GM18505 (cell line): Measurements from ENCODE around the gene SLC17A1.

Experiments
- ATAC-seq: cut with Tn5 transposase; IDR thresholded peaks from one replicate; pipeline ENCODE4 v1.9.1; 2021; ENCODE audit not compliant: unreplicated experiment
- POLR2A ChIP-seq: IDR thresholded peaks from 4 replicates; pipeline ENCODE4 v1.6.1; 2011; ENCODE audit warnings: borderline replicate concordance; ENCODE audit not compliant: insufficient read depth, insufficient read length; ENCODE audit errors: extremely low read depth

The SLC17A1 gene

DNA sequence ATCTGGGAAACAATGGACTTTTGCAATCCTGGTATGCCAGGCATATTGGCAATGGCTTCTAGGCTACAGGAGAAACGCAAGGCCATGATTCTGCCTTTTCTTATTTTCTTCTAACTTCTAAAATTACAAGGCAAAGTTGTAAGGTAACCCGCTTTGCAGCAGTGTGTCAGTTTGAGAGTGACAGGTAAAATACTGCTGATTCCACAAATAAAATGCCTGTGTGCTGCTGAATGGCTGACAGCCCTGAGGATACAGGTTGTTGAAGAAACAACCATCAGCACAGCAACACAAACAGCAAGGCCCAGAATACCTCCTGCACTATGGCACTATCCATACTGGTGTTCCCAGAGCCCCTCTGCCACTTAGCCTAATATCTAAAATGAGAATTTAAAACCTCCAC, 37.1 kb downstream of the SLC17A1 start:
- ATAC-seq, result no peak
- no peak for TF ChIP-seq POLR2A

- ATAC-seq, result no peak
- no peak for TF ChIP-seq POLR2A
These were observed 37.9 kb downstream of the SLC17A1 start for GRCh38 chr6:25793970-25794369.

DNA sequence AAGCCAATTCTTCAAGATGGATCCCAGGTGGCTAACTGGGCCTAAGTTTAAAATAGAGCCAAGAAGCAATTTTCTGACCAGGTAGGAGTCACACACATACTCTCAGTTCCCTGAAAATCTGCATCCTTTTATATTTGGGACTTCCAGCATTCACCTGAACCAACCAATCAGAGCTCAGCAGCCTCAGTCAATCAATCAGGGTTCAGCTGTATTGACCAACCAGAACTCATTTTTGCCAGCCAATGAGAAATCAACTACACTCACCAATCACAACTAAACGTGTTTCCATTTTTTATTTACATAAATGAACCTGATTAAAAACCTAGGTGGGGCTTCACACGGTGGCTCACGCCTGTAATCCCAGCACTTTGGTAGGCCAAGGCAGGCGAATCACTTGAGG, 39.8 kb downstream of the SLC17A1 start:
- no peak for TF ChIP-seq POLR2A
- no peak for ATAC-seq

DNA sequence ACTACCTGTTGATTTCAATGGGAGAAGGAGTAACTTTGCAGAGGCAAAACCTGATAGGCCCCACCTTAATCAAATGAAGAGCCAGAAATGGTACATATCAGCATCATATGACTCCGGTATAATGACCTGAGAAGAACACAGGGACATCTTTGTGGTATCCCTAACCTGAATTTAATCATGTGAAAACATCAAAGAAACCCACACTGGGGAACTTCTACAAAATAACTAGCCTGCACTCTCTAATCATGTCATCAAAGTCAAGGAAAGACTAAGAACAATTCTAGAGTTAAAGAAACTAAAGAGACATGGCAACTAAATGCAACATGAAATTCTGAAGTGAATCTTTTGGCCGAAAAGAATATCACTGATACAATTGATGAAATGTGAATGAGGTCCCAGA, 42.4 kb downstream of the SLC17A1 start:
- ATAC-seq, result no peak
- no peak for TF ChIP-seq POLR2A

- no peak for ATAC-seq
- TF ChIP-seq POLR2A, result no peak
These were observed 43.4 kb downstream of the SLC17A1 start for GRCh38 chr6:25788305-25788922.

DNA sequence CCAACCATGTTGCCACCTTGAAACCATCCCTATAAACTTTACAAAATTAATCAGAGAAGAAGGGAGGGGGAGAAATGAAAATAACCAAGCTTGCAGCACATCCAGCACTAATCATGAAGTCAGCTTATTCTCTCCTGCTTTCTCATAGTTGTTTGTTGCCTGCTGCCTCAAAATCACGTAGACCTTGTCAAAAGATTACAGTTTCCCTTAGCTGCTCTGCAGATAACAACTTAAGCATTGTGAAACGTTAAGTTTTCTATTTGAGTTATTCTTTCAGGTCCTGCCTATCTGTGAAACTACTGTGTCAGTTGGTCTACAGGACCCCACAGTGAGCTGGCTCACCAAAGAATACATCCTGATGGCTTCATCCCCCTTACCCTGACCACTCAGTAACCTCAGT, 44.4 kb downstream of the SLC17A1 start:
- no peak for TF ChIP-seq POLR2A
- no peak for ATAC-seq

- no peak for ATAC-seq
- no peak for TF ChIP-seq POLR2A
These were observed 50.7 kb downstream of the SLC17A1 start for GRCh38 chr6:25781134-25781533.

DNA sequence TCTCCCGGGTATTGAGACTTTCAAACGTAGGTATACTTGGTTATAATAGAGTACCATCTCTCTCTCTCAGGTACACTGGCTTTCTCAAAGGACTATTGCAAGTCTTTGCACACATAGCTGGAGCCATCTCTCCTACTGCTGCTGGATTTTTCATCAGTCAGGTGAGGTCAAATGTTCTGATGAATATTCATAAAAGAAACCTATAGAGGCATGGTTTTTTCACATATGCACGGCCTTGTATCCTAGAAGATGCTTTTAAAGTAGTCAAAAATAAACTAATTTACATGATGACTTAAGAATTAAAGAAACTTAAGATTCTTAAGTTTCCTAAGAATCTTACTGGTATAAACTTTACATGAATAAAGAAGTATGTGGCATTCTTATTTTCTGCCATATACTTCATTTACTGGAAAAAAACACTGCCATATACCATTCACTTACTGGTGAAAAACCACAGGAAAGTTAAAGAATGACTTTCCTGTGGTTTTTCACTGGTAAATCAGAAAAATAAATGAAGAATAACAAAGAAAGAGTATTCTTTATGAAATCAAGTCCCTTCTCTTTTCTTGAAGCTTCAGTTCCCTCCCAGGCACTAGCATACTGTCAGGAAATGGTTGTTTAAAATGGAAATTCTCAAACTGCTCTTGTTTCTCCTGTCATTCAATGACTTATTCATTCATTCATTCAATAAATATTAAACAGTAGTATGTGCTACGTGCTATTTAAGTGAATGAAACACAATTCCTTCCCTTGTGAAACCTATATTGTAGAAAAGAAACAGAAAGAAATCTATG, 53.8 kb downstream of the SLC17A1 start:
- no peak for TF ChIP-seq POLR2A
- no peak for ATAC-seq

- no peak for ATAC-seq
- no peak for TF ChIP-seq POLR2A
These were observed 54.8 kb downstream of the SLC17A1 start for GRCh38 chr6:25777031-25777430.

GRCh38 chr6:25774120-25774715, 57.6 kb downstream of the SLC17A1 start:
- ATAC-seq, result no peak
- no peak for TF ChIP-seq POLR2A

DNA sequence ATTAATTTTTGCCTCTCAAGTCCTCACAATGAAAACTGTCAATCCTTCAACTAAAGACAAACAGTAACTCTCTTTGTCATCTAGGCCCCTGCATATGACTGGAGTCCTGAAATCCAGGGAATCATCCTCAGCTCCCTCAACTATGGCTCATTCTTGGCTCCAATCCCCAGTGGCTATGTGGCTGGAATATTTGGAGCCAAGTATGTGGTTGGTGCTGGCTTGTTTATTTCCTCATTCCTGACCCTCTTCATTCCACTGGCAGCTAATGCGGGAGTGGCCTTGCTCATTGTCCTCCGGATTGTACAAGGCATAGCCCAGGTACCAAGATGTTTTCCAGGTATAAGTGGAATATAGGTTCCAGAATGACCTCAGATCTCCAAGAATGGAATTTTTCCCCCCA, 61.9 kb downstream of the SLC17A1 start:
- TF ChIP-seq POLR2A, result no peak
- ATAC-seq, result no peak

GRCh38 chr6:25768566-25768965, 63.3 kb downstream of the SLC17A1 start:
- TF ChIP-seq POLR2A, result no peak
- ATAC-seq, result no peak

GRCh38 chr6:25764611-25765010, 67.2 kb downstream of the SLC17A1 start:
- no peak for ATAC-seq
- no peak for TF ChIP-seq POLR2A
